HG02840 (cell line): Measurements from ENCODE around the gene XG.
"Not testable (repeated sequence)": the region's sequence is repeated elsewhere in the genome, so short reads cannot be mapped to it uniquely, and the experiment has no call there.

Experiments
- ATAC-seq: cut with Tn5 transposase; IDR thresholded peaks from one replicate; pipeline ENCODE4 v1.9.1; 2021; ENCODE audit warnings: mild to moderate bottlenecking, moderate library complexity, moderate number of reproducible peaks; ENCODE audit not compliant: unreplicated experiment, low FRiP score

Gene XG

GRCh38 chrX:2751874-2752300 lies at the start of gene XG:
Gene XG (plus strand): TSS chrX:2752040. CDS start chrX:2752275, 235 bp downstream.
- ATAC-seq = not testable (repeated sequence)

DNA sequence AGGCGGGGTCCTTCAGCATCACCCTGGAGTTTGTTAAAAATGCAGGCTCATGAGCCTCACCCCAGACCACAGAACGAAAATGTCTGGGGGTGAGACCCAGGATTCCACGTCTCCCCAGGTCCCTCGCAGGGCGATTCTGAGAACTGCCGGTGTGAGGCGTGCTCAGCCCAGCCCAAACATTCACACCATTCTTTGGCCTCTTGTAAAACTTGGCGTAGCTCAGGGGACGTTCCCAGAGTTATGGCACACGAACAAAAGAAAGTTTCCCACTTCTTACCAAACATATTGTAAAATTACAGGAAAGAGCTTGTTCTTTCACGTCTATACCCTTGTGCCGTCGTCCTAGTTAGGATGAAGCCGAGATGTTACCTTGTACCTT lies 47.9 kb upstream of the XG start:
- ATAC-seq = no peak

- no peak for ATAC-seq
Measured at GRCh38 chrX:2705046-2705832, 46.6 kb upstream of the XG start.

GRCh38 chrX:2707334-2707760 lies 44.5 kb upstream of the XG start:
- ATAC-seq = peak; percentile 91

DNA sequence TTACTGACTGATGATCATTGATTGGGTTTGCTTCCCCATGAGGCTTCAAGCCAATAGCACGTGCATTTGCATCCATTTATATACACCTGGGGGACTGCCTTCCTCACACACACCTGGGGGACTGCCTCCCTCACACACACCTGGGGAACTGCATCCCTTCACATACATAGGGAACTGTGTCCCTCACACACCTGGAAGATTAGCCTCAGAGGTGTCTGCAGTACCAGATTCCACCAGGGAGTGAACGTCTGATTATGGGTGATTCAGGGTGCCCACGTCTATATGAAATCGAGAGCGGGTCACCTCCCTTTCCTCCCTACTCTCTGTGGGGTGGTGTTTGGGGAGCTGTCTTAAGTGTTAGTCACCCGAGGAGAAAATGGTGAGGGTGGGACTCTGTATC lies 43.8 kb upstream of the XG start:
- no peak for ATAC-seq

- no peak for ATAC-seq
Measured at GRCh38 chrX:2708592-2709188, 43.1 kb upstream of the XG start.

DNA sequence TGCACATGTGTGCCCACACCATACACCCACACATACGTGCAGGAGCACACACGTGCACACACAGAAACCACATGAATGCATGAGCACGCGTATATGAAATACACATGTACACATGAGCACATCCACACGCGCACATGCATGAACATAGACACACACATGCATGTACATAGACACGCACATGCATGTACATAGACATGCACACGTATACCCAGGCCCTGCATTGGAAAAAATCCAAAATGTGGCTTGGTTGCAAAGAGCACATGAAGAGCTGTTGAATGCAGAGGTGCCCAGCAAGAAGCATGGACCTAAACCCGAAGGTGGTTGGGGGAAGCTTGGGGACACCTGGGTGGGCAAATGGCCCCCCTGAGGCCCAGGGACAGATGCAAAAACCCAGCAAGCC lies 42.3 kb upstream of the XG start:
- no peak for ATAC-seq

- no peak for ATAC-seq
Measured at GRCh38 chrX:2710041-2710840, 41.6 kb upstream of the XG start.

- ATAC-seq = no peak
Measured at GRCh38 chrX:2711441-2711840, 40.4 kb upstream of the XG start.

- ATAC-seq = no peak
Measured at GRCh38 chrX:2712428-2712827, 39.4 kb upstream of the XG start.

- ATAC-seq = no peak
Measured at GRCh38 chrX:2712890-2713840, 38.7 kb upstream of the XG start.

DNA sequence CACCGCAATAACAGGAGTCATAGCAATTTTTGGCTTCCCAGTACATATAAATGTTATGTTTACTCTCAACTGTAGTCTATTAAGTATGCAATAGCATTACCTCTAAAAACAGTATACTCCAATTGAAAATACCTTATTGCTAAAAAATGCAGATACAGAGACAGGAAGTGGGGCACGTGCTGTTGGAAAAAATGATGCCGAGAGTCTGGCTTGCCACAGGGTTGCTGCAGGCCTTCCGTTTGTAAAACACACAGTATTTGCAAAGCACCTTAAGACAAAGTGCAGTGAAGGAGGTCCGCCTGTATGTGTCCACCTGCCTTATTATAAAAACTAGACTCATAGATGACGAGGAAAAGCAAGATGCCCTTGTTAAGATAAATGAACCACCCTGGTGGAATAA lies 37.3 kb upstream of the XG start:
- ATAC-seq = no peak

GRCh38 chrX:2715066-2715600 lies 36.7 kb upstream of the XG start:
- no peak for ATAC-seq

GRCh38 chrX:2717312-2717711 lies 34.5 kb upstream of the XG start:
- no peak for ATAC-seq

- ATAC-seq = no peak
Measured at GRCh38 chrX:2718821-2719220, 33.0 kb upstream of the XG start.

DNA sequence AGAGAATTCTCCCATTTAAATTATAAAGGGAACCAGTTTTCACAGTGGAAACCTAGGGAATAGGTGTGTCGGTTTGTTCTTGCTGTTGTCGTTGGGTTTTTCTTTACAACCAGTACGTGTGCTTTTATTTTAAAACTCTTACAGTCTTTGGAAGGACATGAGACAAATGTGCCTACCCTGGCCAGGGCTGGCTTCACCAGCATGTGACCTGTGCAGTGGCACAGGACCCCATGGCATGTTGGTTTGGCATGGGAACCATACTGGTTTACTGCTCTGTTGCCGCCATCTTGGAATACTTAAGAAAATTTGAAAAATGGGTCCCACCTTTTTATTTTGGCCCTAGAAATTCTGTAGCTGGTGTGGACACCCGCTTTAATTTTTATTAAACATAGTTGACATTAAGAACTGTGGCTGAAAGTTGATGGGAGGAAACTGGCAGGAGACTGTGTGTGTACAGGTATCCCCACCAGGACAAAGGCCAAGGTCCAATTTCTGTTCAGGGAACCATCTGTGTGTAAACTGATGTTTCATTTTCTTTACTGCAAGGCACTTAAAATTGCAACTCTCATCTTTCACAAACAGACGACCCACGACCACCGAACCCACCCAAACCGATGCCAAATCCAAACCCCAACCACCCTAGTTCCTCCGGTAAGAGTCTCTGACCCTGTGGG lies 31.9 kb upstream of the XG start:
- ATAC-seq = no peak

DNA sequence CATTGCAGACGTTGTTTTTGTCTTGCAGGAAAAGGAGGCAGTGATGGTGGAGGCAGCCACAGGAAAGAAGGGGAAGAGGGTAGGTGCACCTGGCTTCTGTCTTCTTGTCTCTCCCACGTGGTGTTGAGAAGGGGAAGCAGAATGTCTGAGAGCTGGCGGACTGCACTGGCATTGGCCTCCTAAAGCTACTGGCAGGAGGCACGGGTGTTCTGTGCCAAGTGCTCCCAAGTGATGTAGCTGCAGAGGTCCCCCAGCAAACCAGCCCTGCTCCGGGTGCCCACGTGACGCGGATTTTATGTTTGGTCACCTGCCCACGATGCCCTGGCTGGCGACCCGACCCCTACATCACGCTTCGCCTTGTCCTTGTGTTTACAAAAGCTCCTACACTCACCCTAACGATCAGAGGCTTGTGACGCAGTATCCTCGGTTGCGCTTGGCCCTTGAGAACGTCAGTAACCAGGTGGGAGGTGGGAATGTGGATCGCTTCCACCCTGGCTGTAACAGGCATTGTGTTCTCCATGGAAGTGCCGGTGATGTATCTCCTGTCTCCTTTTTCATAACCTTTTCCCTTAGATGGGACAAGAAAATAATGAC lies 28.5 kb upstream of the XG start:
- ATAC-seq = no peak

DNA sequence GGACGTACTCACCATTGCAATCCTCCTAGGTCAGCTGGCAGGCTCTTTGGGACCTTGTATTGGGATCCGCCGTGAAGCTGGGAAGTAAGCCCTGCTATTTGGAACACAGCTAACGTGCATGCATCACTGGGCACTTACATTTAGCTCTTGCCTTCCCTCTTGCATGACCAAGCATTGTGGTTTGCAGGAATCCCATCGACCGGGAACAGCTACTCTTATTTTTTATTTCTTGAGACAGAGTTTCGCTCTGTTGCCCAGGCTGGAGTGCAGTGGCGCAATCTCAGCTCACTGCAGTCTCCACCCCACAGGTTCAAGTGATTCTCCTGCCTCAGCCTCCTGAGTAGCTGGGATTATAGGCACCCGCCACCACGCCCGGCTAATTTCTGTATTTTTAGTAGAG lies 24.6 kb upstream of the XG start:
- not testable (repeated sequence) for ATAC-seq

DNA sequence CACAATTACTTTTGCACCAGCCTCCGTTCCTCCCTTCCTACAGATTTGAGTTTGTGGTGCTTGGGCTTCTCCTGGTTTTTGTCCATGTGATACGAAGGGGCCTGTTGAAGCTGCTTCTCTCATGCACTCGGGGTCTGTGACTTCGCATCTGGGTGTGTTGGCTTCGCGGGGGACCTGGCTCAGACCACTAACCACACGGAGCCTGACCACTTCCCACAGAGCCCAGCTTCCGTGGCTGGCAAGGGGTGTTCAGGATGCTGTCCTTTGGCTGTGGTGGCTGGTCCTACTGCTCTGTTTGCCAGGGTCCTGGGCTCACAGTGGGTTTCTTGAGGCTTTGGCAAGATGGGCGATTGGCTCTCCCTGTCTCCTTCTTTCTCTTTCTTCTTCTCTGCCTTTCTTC lies 19.8 kb upstream of the XG start:
- no peak for ATAC-seq
